Spleen (tissue), 7 donors: ENCODE measurements around the gene ARL5C.

Source experiments
- POLR2A ChIP-seq, 3 donors: fragments of 450-650 bp; IDR thresholded peaks; one replicate each; pipeline ENCODE4 v1.5.1; 2017; ENCODE audit warnings: antibody characterized with exemption in 3 of 3, mild to moderate bottlenecking in 1 of 3
- TF ChIP-seq, protein P1 (sequence below), 11 experiments: fragments of 200-600 bp in 7 of 11; fragments of 450-650 bp in 4 of 11; sonication (generic) in 4 of 11; IDR thresholded peaks in 8 of 11; conservative IDR thresholded peaks in 3 of 11; 1 replicate in 7 of 11; 2 replicates in 4 of 11; pipeline versions ENCODE4 v1.4.0 to v1.8.0; 2016 to 2021; ENCODE audit warnings: antibody characterized with exemption in 11 of 11, inconsistent platforms in 4 of 11, mild to moderate bottlenecking in 1 of 11
- donor health status: DM: no; HTN: no; CAD: no; lungs with moderate emphysema.
- donor health status: DM: no; HTN: no; CAD: no.
- donor health status: DM: no; HTN: no; CAD: no.

DNA sequence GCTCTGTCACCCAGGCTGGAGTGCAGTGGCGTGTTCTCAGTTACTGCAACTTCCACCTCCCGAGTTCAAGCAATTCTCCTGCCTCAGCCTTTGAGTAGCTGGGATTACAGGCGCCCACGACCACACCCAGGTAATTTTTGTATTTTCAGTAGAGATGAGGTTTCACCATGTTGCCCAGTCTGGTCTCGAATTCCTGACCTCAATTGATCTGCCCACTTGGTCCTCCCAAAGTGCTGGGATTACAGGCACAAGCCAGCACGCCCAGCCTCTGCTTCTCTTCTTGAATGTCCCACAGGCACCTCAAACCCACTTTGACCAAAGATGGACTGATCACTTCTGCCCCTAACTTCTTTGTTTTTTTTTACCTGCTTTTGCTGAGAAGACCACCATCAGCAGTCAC, 4.6 kb upstream of the ARL5C start:
- TF ChIP-seq, protein P1, sequence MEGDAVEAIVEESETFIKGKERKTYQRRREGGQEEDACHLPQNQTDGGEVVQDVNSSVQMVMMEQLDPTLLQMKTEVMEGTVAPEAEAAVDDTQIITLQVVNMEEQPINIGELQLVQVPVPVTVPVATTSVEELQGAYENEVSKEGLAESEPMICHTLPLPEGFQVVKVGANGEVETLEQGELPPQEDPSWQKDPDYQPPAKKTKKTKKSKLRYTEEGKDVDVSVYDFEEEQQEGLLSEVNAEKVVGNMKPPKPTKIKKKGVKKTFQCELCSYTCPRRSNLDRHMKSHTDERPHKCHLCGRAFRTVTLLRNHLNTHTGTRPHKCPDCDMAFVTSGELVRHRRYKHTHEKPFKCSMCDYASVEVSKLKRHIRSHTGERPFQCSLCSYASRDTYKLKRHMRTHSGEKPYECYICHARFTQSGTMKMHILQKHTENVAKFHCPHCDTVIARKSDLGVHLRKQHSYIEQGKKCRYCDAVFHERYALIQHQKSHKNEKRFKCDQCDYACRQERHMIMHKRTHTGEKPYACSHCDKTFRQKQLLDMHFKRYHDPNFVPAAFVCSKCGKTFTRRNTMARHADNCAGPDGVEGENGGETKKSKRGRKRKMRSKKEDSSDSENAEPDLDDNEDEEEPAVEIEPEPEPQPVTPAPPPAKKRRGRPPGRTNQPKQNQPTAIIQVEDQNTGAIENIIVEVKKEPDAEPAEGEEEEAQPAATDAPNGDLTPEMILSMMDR (IDR thresholded peaks at IDR 0.05 in 8 of 11, conservative IDR thresholded peaks at IDR 0.05 in 3 of 11), result no peak
- no peak for TF ChIP-seq POLR2A (IDR thresholded peaks at IDR 0.05)
